Mammary epithelial cell (primary cell): ENCODE measurements around the gene COLEC11.

Experiments used
- EZH2 ChIP-seq: IDR thresholded peaks from 2 replicates; pipeline ENCODE4 v1.6.1; 2012; ENCODE audit warnings: low read length, inconsistent platforms, borderline replicate concordance
- TF ChIP-seq, protein P1 (sequence below), 2 donors: IDR thresholded peaks in 1 of 2; conservative IDR thresholded peaks in 1 of 2; 2 replicates each; pipeline ENCODE4 v1.5.1; 2011 to 2012; ENCODE audit warnings: inconsistent platforms in 2 of 2, low read length in 2 of 2, mild to moderate bottlenecking in 2 of 2, control low read depth in 1 of 2, low read depth in 1 of 2; ENCODE audit not compliant: insufficient read depth in 1 of 2; ENCODE audit errors: extremely low read depth in 1 of 2

GRCh38 chr2:3610415-3610814, 15.5 kb downstream of the COLEC11 start:
- TF ChIP-seq, protein P1, sequence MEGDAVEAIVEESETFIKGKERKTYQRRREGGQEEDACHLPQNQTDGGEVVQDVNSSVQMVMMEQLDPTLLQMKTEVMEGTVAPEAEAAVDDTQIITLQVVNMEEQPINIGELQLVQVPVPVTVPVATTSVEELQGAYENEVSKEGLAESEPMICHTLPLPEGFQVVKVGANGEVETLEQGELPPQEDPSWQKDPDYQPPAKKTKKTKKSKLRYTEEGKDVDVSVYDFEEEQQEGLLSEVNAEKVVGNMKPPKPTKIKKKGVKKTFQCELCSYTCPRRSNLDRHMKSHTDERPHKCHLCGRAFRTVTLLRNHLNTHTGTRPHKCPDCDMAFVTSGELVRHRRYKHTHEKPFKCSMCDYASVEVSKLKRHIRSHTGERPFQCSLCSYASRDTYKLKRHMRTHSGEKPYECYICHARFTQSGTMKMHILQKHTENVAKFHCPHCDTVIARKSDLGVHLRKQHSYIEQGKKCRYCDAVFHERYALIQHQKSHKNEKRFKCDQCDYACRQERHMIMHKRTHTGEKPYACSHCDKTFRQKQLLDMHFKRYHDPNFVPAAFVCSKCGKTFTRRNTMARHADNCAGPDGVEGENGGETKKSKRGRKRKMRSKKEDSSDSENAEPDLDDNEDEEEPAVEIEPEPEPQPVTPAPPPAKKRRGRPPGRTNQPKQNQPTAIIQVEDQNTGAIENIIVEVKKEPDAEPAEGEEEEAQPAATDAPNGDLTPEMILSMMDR (conservative IDR thresholded peaks at IDR 0.05 in 1 of 2, IDR thresholded peaks at IDR 0.05 in 1 of 2; ENCODE audit: extremely low read depth in 1 of 2, insufficient read depth in 1 of 2, low read depth in 1 of 2, low read length in 2 of 2): no peak
- no peak for TF ChIP-seq EZH2
